ENCODE results near the gene CYB5A. TPM values are rescaled to one million over a fixed set of nuclear protein-coding genes. Genes with fewer than 3 reads are reported as not detected.

The CYB5A gene
- total RNA-seq, 4 donors from 2014 or later: 258 to 547 (median 341) TPM

DNA sequence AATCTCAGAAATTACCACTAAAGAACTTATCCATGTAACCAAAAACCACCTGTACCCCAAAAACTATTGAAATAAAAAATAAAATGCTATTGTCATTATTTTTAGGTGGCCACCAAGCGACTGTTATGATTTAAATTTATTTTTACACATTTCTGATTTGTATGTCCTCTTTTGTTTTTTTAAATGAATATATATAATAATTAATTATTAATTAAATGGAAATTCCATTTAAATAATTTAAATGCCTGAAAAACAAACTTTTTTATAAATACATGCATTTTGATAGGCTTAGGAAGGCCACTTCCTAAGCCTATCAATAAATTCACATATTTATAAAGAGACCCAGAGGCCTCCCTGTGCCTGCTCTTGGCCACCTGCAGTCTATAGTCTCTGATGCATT is 52.2 kb downstream of the CYB5A start:
- no peak for DNase-seq (ENCODE audit: low spot score)
- no peak for ATAC-seq (ENCODE audit: low FRiP score)
- TF ChIP-seq, protein P1, sequence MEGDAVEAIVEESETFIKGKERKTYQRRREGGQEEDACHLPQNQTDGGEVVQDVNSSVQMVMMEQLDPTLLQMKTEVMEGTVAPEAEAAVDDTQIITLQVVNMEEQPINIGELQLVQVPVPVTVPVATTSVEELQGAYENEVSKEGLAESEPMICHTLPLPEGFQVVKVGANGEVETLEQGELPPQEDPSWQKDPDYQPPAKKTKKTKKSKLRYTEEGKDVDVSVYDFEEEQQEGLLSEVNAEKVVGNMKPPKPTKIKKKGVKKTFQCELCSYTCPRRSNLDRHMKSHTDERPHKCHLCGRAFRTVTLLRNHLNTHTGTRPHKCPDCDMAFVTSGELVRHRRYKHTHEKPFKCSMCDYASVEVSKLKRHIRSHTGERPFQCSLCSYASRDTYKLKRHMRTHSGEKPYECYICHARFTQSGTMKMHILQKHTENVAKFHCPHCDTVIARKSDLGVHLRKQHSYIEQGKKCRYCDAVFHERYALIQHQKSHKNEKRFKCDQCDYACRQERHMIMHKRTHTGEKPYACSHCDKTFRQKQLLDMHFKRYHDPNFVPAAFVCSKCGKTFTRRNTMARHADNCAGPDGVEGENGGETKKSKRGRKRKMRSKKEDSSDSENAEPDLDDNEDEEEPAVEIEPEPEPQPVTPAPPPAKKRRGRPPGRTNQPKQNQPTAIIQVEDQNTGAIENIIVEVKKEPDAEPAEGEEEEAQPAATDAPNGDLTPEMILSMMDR (IDR thresholded peaks at IDR 0.05): no peak

DNA sequence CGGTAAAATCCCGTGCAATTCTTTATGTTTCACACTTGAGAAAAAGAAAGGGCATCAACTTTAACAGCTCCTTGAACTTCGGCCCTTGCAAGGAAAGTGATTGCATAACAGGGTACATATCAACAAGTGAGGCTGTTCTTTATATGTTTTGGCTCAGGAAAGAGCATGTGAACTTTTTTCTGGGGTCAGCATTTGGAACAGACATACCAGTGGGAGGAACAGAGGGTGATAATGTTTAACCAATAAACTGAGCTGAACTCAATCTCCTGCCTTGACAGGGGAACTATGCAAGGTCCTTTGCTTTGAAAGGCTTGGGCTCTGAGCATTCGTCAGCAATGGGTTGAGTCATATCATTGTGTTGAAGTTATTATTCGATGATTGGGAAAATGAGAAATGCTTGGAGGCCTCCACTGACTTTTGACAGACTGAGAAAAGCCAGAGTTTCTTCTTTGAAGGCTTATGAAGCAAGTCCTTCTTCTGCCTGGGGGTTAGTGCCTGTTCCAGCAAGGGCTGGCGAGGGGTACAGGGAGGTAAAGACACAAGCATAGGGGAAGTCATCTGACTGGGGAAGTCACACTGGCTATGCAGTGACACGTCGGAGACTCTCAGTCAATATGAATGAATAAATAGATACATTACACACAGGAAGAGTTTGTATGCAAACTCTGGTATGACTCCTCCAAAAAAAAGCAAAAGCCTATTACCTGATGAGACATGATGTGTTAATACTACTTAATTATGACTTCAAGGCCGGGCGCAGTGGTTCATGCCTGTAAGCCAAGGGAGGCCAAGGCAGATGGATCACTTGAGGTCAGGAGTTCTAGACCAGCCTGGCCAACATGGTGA is 57.2 kb downstream of the CYB5A start:
- TF ChIP-seq, protein P1 (IDR thresholded peaks at IDR 0.05): no peak
- DNase-seq (ENCODE audit: low spot score): no peak
- peak; percentile 92 for ATAC-seq (ENCODE audit: low FRiP score)

DNA sequence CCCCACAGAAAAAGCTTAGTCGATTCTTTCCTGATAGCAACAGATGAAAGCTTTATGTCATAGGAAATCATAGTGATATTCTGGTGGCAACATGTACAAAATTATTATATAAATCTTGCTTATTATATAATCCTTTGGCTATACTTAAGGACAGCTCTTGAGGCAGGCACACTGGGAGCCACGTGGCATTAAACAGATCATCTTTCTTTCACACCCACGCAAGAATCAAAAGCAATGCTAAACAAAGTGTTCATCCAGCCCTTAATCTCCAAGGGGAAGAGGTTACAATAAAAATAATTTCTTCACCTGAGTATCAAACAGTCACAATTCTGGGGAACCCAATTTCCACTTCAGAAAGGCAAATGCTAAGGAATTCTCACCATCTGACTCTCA is 57.8 kb downstream of the CYB5A start:
- TF ChIP-seq, protein P1 (IDR thresholded peaks at IDR 0.05): no peak
- no peak for ATAC-seq (ENCODE audit: low FRiP score)
- DNase-seq (ENCODE audit: low spot score): no peak

DNA sequence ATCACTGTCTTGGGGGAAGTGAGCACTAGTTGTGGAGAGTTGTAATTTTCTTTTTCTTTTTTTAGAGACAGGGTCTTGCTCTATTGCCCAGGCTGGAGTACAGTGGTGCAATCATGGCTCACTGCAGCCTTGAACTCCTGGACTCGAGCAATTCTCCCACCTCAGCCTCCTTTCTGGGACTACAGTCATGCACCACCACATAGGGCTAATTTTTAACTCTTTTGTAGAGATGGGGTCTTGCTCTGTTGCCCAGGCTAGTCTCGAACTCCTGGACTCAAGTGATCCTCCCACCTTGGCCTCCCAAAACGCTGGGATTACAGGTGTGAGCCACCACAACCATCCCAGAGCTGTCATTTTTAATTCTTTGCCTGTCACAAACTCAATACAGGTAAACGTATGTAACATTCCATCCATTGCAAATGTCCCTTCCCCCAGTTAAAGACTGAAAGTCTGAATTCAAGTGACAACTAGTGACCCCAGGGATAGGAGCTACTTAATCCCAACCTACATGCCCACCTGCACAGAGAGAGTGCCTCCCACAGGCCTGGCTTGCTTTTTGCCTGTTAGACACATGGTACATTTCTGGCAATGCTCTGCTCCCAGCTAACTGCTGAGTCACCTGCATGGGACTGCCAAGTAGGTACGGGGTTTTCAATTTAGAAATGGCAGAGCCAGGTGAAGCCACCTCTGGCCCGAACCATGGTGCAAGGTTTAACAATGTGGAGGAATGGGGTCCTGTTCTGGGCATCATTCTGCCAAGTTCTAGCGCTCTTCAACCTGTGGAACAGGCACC is 60.6 kb downstream of the CYB5A start:
- no peak for DNase-seq (ENCODE audit: low spot score)
- TF ChIP-seq, protein P1 (IDR thresholded peaks at IDR 0.05): no peak
- ATAC-seq (ENCODE audit: low FRiP score): no peak

DNA sequence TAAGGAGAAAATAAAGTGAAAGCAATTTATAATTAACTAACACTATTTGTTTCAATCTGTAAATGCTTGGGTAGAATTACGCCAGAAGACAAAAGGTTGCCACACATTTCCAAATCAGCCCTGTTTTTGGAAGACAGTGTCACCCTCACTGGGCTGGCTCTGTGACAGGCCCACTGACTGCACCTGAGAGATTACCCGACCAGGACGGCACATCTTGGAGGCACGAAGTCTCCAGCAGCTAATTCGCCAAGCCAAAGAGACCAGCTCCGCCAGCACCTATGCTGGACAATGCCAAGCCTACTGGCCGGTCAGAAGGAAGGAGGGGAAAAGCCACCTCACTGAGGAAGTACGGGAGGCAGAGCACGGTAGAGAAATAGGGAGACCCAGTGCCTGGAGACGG is 61.9 kb downstream of the CYB5A start:
- TF ChIP-seq, protein P1 (IDR thresholded peaks at IDR 0.05): no peak
- no peak for DNase-seq (ENCODE audit: low spot score)
- ATAC-seq (ENCODE audit: low FRiP score): no peak

DNA sequence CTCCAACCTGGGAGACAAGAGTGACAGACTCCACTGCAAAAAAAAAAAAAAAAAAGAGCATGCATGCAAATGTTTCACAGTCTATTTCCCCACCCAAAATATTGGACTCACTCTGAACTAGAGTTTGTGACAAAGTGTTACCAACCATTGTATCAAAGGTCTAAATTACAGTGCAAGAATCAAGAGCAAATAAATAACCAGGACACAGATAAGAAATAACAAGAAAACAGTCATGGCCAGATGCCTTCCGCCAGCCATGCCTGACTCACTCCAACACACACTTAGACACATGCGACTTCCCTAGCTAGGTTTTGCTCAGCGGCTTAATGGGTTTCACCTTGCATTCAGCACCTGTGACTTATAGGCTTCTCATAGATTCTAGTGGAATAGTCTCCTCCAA is 62.8 kb downstream of the CYB5A start:
- no peak for ATAC-seq (ENCODE audit: low FRiP score)
- TF ChIP-seq, protein P1 (IDR thresholded peaks at IDR 0.05): no peak
- no peak for DNase-seq (ENCODE audit: low spot score)

Data from omental fat pad (tissue), 4 donors.